Karpas-422 (cell line): ENCODE results near the gene SMTNL1. TPM values are rescaled to one million over a fixed set of nuclear protein-coding genes. Genes with fewer than 3 reads are reported as not detected.

Experiments
- DNase-seq: peaks from one replicate; pipeline ENCODE4 v3.0.0-alpha.2; 2015
- H2AFZ ChIP-seq: fragments of 200-600 bp; sonication (generic); 2 replicates; pipeline ENCODE4 v1.6.1; 2014; ENCODE audit warnings: antibody characterized with exemption, low read length, mixed read lengths
- H3K27ac ChIP-seq: fragments of 200-600 bp; sonication (generic); 2 replicates; pipeline ENCODE4 v1.5.1; 2014; ENCODE audit warnings: mild to moderate bottlenecking, low read length, moderate library complexity
- H3K27me3 ChIP-seq: fragments of 200-600 bp; sonication (generic); 2 replicates; pipeline ENCODE4 v1.6.1; 2014; ENCODE audit warnings: low read length, mixed read lengths
- H3K36me3 ChIP-seq: fragments of 200-600 bp; sonication (generic); 2 replicates; pipeline ENCODE4 v1.6.1; 2014; ENCODE audit warnings: low read length, mixed read lengths; ENCODE audit not compliant: insufficient read depth
- H3K4me1 ChIP-seq: fragments of 200-600 bp; sonication (generic); 2 replicates; pipeline ENCODE4 v1.6.1; 2014; ENCODE audit warnings: mild to moderate bottlenecking, low read length, mixed read lengths
- H3K4me2 ChIP-seq: fragments of 200-600 bp; sonication (generic); 2 replicates; pipeline ENCODE4 v1.6.1; 2014; ENCODE audit warnings: low read length, low read depth, mild to moderate bottlenecking; ENCODE audit not compliant: poor library complexity, severe bottlenecking
- H3K4me3 ChIP-seq: fragments of 200-600 bp; sonication (generic); 2 replicates; pipeline ENCODE4 v1.5.1; 2014; ENCODE audit warnings: mild to moderate bottlenecking, antibody characterized with exemption, low read length, mixed read lengths
- H3K79me2 ChIP-seq: fragments of 200-600 bp; sonication (generic); 2 replicates; pipeline ENCODE4 v1.6.1; 2014; ENCODE audit warnings: mild to moderate bottlenecking, low read length, mixed read lengths
- H3K9ac ChIP-seq: fragments of 200-600 bp; sonication (generic); 2 replicates; pipeline ENCODE4 v1.6.0; 2014; ENCODE audit warnings: low read length
- H3K9me2 ChIP-seq: fragments of 200-600 bp; sonication (generic), shearing (Covaris generic); replicated peaks from 2 replicates; pipeline ENCODE4 v1.6.0; 2014; ENCODE audit warnings: mild to moderate bottlenecking, low read length, moderate library complexity; ENCODE audit not compliant: insufficient read depth
- H3K9me3 ChIP-seq: fragments of 300-700, 200-600 bp; sonication (generic); 2 replicates; pipeline ENCODE4 v1.6.1; 2014; ENCODE audit warnings: low read length, mixed read lengths
- H4K20me1 ChIP-seq: fragments of 200-600 bp; sonication (generic); 2 replicates; pipeline ENCODE4 v1.6.1; 2014; ENCODE audit warnings: mild to moderate bottlenecking, antibody characterized with exemption, low read length, low read depth; ENCODE audit not compliant: insufficient read depth
- total RNA-seq: library from RNA; depleted of rRNA; stranded (reverse); fragments of >200 nt; shearing (Covaris generic); gene quantifications from 2 replicates; pipeline ENCODE4 v1.2.3, GENCODE V29; 2014; ENCODE audit warnings: low replicate concordance

Gene SMTNL1
- total RNA-seq, 1 experiment from 2014 or later, result not detected

GRCh38 chr11:57544566-57544965 is 7.2 kb downstream of the SMTNL1 start:
- Histone ChIP-seq H3K4me3 (no peak overlapping the region), H3K79me2 (no peaks in the 10 kb centered on the region), H2AFZ (no peak overlapping the region), H3K9me2 (no peaks in the 10 kb centered on the region), H3K9ac (no peak overlapping the region), H4K20me1 (no peaks in the 10 kb centered on the region), H3K27ac (no peak overlapping the region), H3K27me3 (no peaks in the 10 kb centered on the region), H3K4me2 (no peak overlapping the region), H3K9me3 (no peaks in the 10 kb centered on the region), H3K4me1 (no peaks in the 10 kb centered on the region), H3K36me3 (no peaks in the 10 kb centered on the region)
- no peak for DNase-seq

GRCh38 chr11:57545883-57546282 is 8.5 kb downstream of the SMTNL1 start:
- Histone ChIP-seq H3K4me1 (no peaks in the 10 kb centered on the region), H3K27ac (no peak overlapping the region), H3K4me2 (no peak overlapping the region), H3K36me3 (no peaks in the 10 kb centered on the region; the same call in 1 of the 2 replicates), H3K9me2 (no peaks in the 10 kb centered on the region), H3K4me3 (no peak overlapping the region), H3K9me3 (no peaks in the 10 kb centered on the region), H3K27me3 (no peaks in the 10 kb centered on the region), H3K79me2 (no peaks in the 10 kb centered on the region), H4K20me1 (no peaks in the 10 kb centered on the region), H3K9ac (no peak overlapping the region), H2AFZ (no peak overlapping the region)
- no peak for DNase-seq

DNA sequence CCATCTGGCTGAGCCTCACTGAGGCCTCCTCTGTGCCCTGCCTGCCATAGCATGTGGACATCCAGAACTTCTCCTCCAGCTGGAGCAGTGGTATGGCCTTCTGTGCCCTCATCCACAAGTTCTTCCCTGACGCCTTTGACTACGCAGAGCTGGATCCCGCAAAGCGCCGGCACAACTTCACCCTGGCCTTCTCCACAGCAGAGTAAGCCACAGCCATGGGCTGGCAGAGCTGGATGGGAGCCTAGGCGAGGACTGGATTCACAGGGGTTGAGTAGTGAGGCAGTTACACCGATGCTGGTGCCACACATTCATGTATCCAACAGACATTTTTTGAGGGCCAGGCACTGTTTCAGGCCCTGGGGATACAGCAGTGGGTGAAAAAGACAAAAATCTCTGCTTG is 9.1 kb downstream of the SMTNL1 start:
- no peaks in the 10 kb centered on the region for H3K9me2 ChIP-seq
- H3K4me1 ChIP-seq, result no peaks in the 10 kb centered on the region
- no peak overlapping the region for H3K4me2 ChIP-seq
- H3K9ac ChIP-seq, result no peak overlapping the region
- DNase-seq, result no peak
- H3K27me3 ChIP-seq, result no peaks in the 10 kb centered on the region
- H3K9me3 ChIP-seq, result no peaks in the 10 kb centered on the region
- H3K36me3 ChIP-seq, result peaks cover under 1% of the 10 kb centered on the region; the same call in 1 of the 2 replicates
- H3K79me2 ChIP-seq, result no peaks in the 10 kb centered on the region
- H2AFZ ChIP-seq, result no peak overlapping the region
- H3K27ac ChIP-seq, result no peak overlapping the region
- no peak overlapping the region for H3K4me3 ChIP-seq
- H4K20me1 ChIP-seq, result no peaks in the 10 kb centered on the region

DNA sequence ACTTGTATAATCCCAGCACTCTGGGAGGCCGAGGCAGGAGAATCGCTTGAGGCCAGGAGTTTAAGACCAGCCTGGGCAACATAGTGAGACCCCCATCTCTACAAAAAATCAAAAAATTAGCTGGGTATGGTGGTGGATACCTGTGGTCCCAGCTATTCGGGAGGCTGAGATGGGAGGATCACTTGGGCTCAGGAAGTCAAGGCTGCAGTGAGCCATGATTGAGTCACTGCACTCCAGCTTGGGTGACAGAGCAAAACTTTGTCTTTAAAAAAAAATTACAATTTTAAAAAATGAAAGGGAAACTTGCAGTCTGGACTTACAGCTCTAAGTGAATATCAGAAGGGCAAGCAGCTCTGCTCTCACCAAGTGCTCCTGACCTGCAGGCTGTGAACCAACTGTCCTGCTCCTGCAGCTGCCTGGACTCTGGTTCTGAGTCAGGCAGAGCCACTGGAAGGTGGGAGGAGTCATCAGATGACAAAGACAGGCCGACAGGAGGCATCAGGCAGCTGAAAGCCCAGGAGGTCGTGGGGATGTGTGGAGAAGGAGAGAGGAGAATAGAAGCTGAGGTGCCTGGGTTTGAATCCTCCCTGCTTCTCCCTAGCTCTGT is 9.6 kb downstream of the SMTNL1 start:
- Histone ChIP-seq H3K36me3 (peaks cover 4% of the 10 kb centered on the region; the same call in 1 of the 2 replicates), H3K79me2 (no peaks in the 10 kb centered on the region), H3K4me2 (no peak overlapping the region), H2AFZ (no peak overlapping the region), H3K4me1 (no peaks in the 10 kb centered on the region), H3K27ac (no peak overlapping the region), H3K9me3 (no peaks in the 10 kb centered on the region), H4K20me1 (no peaks in the 10 kb centered on the region), H3K9me2 (no peaks in the 10 kb centered on the region), H3K4me3 (no peak overlapping the region), H3K9ac (no peak overlapping the region), H3K27me3 (no peaks in the 10 kb centered on the region)
- DNase-seq, result no peak

DNA sequence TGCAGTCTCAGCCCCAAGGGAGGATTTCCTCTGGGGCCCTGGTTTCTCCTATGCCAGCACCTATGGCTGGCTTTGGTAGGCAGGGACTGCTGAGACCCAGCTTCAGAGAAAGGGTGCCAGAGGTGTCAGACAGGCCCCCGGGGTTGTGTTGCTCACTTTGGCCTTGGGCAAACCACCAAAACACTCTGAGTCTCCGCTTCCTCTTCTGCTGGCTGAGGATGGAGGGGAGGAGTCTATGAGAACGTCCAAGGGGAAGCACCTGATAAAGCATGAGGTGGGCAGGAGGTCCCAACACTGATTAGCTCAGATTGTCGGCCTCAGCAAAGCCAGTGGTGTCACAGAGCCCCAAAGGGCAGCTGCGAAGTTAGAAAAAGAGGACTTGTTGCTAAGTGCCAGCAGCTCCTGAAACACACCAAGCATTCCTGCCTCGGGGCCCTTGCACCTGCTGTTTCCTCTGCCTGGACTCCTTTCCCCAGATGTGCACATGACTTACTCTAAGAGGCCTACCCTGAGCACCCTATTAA is 10.5 kb downstream of the SMTNL1 start:
- no peaks in the 10 kb centered on the region for H3K79me2 ChIP-seq
- H2AFZ ChIP-seq, result no peak overlapping the region
- no peak overlapping the region for H3K4me2 ChIP-seq
- H3K27me3 ChIP-seq, result no peaks in the 10 kb centered on the region
- no peaks in the 10 kb centered on the region for H3K9me3 ChIP-seq
- no peak overlapping the region for H3K9ac ChIP-seq
- H3K27ac ChIP-seq, result no peak overlapping the region
- H3K9me2 ChIP-seq, result no peaks in the 10 kb centered on the region
- no peaks in the 10 kb centered on the region for H4K20me1 ChIP-seq
- peaks cover 7% of the 10 kb centered on the region; the same call in 1 of the 2 replicates for H3K36me3 ChIP-seq
- H3K4me3 ChIP-seq, result no peak overlapping the region
- H3K4me1 ChIP-seq, result no peaks in the 10 kb centered on the region
- DNase-seq, result no peak

DNA sequence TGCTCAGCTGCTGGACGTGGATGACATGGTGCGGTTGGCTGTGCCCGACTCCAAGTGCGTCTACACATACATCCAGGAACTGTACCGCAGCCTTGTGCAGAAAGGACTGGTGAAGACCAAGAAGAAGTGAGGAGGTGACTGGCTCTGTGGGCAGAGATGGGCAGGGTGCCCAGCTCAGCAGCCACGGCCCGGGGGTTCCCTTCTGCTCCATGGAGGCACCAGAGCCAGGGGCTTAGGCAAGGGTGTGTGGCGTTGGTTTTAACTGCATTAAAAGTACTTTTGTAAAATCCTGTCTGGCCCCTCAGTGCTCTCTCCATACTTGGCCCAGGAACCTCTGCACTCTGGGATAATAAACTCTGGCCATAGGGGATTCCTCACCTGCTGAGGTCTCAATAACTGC is 12.6 kb downstream of the SMTNL1 start:
- Histone ChIP-seq H3K9me2 (no peaks in the 10 kb centered on the region), H3K4me2 (no peak overlapping the region), H3K9me3 (no peaks in the 10 kb centered on the region), H3K27me3 (no peaks in the 10 kb centered on the region), H3K27ac (no peak overlapping the region), H3K36me3 (peaks cover 13% of the 10 kb centered on the region; the same call in 1 of the 2 replicates), H4K20me1 (no peaks in the 10 kb centered on the region), H2AFZ (no peak overlapping the region), H3K9ac (no peak overlapping the region), H3K4me1 (no peaks in the 10 kb centered on the region), H3K4me3 (no peak overlapping the region), H3K79me2 (no peaks in the 10 kb centered on the region)
- DNase-seq, result no peak

- H3K4me2 ChIP-seq, result no peak overlapping the region
- H4K20me1 ChIP-seq, result no peaks in the 10 kb centered on the region
- H3K79me2 ChIP-seq, result no peaks in the 10 kb centered on the region
- no peak overlapping the region for H2AFZ ChIP-seq
- DNase-seq, result no peak
- H3K27me3 ChIP-seq, result no peaks in the 10 kb centered on the region
- no peak overlapping the region for H3K9ac ChIP-seq
- H3K27ac ChIP-seq, result no peak overlapping the region
- no peaks in the 10 kb centered on the region for H3K9me2 ChIP-seq
- peaks cover 16% of the 10 kb centered on the region; the same call in 1 of the 2 replicates for H3K36me3 ChIP-seq
- no peak overlapping the region for H3K4me3 ChIP-seq
- H3K4me1 ChIP-seq, result no peaks in the 10 kb centered on the region
- H3K9me3 ChIP-seq, result no peaks in the 10 kb centered on the region
Measured at GRCh38 chr11:57551941-57552340, 14.5 kb downstream of the SMTNL1 start.

GRCh38 chr11:57552479-57552878 is 15.1 kb downstream of the SMTNL1 start:
- no peaks in the 10 kb centered on the region for H3K9me3 ChIP-seq
- DNase-seq, result no peak
- H3K79me2 ChIP-seq, result no peaks in the 10 kb centered on the region
- no peak overlapping the region for H2AFZ ChIP-seq
- H3K4me3 ChIP-seq, result no peak overlapping the region
- H3K36me3 ChIP-seq, result peaks cover 16% of the 10 kb centered on the region; the same call in 1 of the 2 replicates
- no peaks in the 10 kb centered on the region for H3K27me3 ChIP-seq
- H3K4me1 ChIP-seq, result no peaks in the 10 kb centered on the region
- no peak overlapping the region for H3K27ac ChIP-seq
- no peaks in the 10 kb centered on the region for H4K20me1 ChIP-seq
- no peak overlapping the region for H3K4me2 ChIP-seq
- H3K9me2 ChIP-seq, result no peaks in the 10 kb centered on the region
- no peak overlapping the region for H3K9ac ChIP-seq
